T-cell (primary cell): Measurements from ENCODE around the gene IZUMO1. TPM values are rescaled to one million over a fixed set of nuclear protein-coding genes. Genes with fewer than 3 reads are reported as not detected.
"Not testable (repeated sequence)": the region's sequence is repeated elsewhere in the genome, so short reads cannot be mapped to it uniquely, and the experiment has no call there.

Experiments used
- ATAC-seq, 4 experiments: fragments of 200-7000 bp in 3 of 4; fragments of 150-1000 bp in 1 of 4; cut with Tn5 transposase; replicated peaks in 1 of 4; 1 replicate in 3 of 4; 2 replicates in 1 of 4; pipeline ENCODE4 v1.10.0; 2021; ENCODE audit warnings: moderate library complexity in 3 of 4, mild to moderate bottlenecking in 2 of 4, moderate number of reproducible peaks in 1 of 4
- CTCF ChIA-PET, 2 donors: fragments of 300-600 bp; sonication (Branson Sonifier 250); formaldehyde crosslinking; loops; one replicate each; lab custom pipeline; 2022; ENCODE audit warnings: antibody characterized with exemption in 2 of 2; lab: Charles Lee
- POLR2A ChIA-PET, 2 donors: fragments of 300-600 bp; sonication (Branson Sonifier 250); formaldehyde crosslinking; loops; one replicate each; lab custom pipeline; 2022; ENCODE audit warnings: antibody characterized with exemption in 2 of 2; lab: Charles Lee
- DNase-seq, 35 experiments: peaks; one replicate each; pipeline versions ENCODE4 v3.0.0 to v3.0.0-alpha.2; 2013 to 2023
- H3K27ac ChIP-seq: one replicate; pipeline ENCODE4 v1.5.1; 2013; ENCODE audit warnings: low read length
- H3K27me3 ChIP-seq, 2 experiments: replicated peaks in 1 of 2; 1 replicate in 1 of 2; 2 replicates in 1 of 2; pipeline versions ENCODE4 v1.6.1 to v1.7.0; 2013; ENCODE audit warnings: low read length in 1 of 2, mixed read lengths in 1 of 2; ENCODE audit not compliant: control insufficient read depth in 2 of 2, insufficient read depth in 2 of 2; ENCODE audit errors: extremely low read depth in 1 of 2
- H3K36me3 ChIP-seq, 2 donors: 1 replicate in 1 of 2; 2 replicates in 1 of 2; pipeline versions ENCODE4 v1.6.1 to v1.7.0; 2013; ENCODE audit warnings: low read length in 1 of 2; ENCODE audit not compliant: control insufficient read depth in 2 of 2, insufficient read depth in 1 of 2; ENCODE audit errors: extremely low read depth in 1 of 2
- H3K4me1 ChIP-seq, 2 experiments: 1 replicate in 1 of 2; 2 replicates in 1 of 2; pipeline versions ENCODE4 v1.6.1 to v1.7.0; 2013; ENCODE audit warnings: low read length in 2 of 2, mixed read lengths in 1 of 2; ENCODE audit not compliant: insufficient read depth in 2 of 2, control insufficient read depth in 1 of 2; ENCODE audit errors: extremely low read depth in 1 of 2
- H3K4me3 ChIP-seq, 2 donors: 1 replicate in 1 of 2; 2 replicates in 1 of 2; pipeline versions ENCODE4 v1.5.1 to v1.7.0; 2013; ENCODE audit warnings: mild to moderate bottlenecking in 2 of 2, low read length in 1 of 2, moderate library complexity in 1 of 2; ENCODE audit not compliant: control insufficient read depth in 1 of 2; ENCODE audit errors: extremely low read depth in 1 of 2
- H3K9me3 ChIP-seq: 2 replicates; pipeline ENCODE4 v1.7.0; 2013
- H3K27ac Mint-ChIP-seq, 2 donors: one replicate each; pipeline ENCODE4 v1.8.0; 2020 to 2021; ENCODE audit warnings: mild to moderate bottlenecking in 2 of 2, mixed read lengths in 2 of 2
- H3K27me3 Mint-ChIP-seq, 2 donors: one replicate each; pipeline ENCODE4 v1.8.0; 2021 to 2022; ENCODE audit warnings: mixed read lengths in 2 of 2
- H3K36me3 Mint-ChIP-seq: one replicate; pipeline ENCODE4 v1.8.0; 2021; ENCODE audit warnings: mixed read lengths
- H3K4me1 Mint-ChIP-seq, 3 donors: one replicate each; pipeline ENCODE4 v1.8.0; 2020 to 2022; ENCODE audit warnings: mixed read lengths in 3 of 3, mild to moderate bottlenecking in 1 of 3
- H3K4me3 Mint-ChIP-seq, 3 donors: one replicate each; pipeline ENCODE4 v1.8.0; 2020 to 2022; ENCODE audit warnings: mild to moderate bottlenecking in 3 of 3, mixed read lengths in 3 of 3, moderate library complexity in 3 of 3
- H3K9me3 Mint-ChIP-seq, 3 donors: one replicate each; pipeline ENCODE4 v1.8.0; 2020 to 2022; ENCODE audit warnings: mixed read lengths in 3 of 3
- WGBS: methylation state at CpG from one replicate; pipeline ENCODE4 v1.1.5; 2013; ENCODE audit warnings: missing lambda C conversion rate; ENCODE audit not compliant: insufficient coverage; 5-methylcytosine and 5-hydroxymethylcytosine counted together
- total RNA-seq, 35 experiments: library from RNA in 6 of 35; stranded (reverse) in 6 of 35; fragments of 120-200 nt in 1 of 35; gene quantifications; one replicate each; pipeline versions ENCODE4 v1.2.1 to v1.2.4 and lab custom pipeline; 2013 to 2026

IZUMO1 gene
- total RNA-seq, 5 donors from 2014 or later (not counting 1 experiment from before 2014, with no cell fraction given), result not detected

- WGBS, result no CpG with 5 or more reads among the region's 5 CpGs
- DNase-seq, H3K27ac ChIP-seq, H3K36me3 Mint-ChIP-seq, H3K4me1 ChIP-seq, CTCF ChIA-PET, H3K27ac Mint-ChIP-seq, H3K9me3 Mint-ChIP-seq, H3K9me3 ChIP-seq, H3K4me3 ChIP-seq, H3K4me3 Mint-ChIP-seq, H3K4me1 Mint-ChIP-seq, H3K36me3 ChIP-seq, ATAC-seq, POLR2A ChIA-PET: not testable (repeated sequence)
- H3K27me3 ChIP-seq, result peaks cover 2 to 40% of the 10 kb centered on the region in 2 experiments
- peaks cover 17 to 27% of the 10 kb centered on the region in 2 donors for H3K27me3 Mint-ChIP-seq
Measured at GRCh38 chr19:48765816-48766215, 19.1 kb upstream of the IZUMO1 start.

GRCh38 chr19:48760504-48761205, 13.9 kb upstream of the IZUMO1 start:
- no peak overlapping the region for H3K27ac ChIP-seq

DNA sequence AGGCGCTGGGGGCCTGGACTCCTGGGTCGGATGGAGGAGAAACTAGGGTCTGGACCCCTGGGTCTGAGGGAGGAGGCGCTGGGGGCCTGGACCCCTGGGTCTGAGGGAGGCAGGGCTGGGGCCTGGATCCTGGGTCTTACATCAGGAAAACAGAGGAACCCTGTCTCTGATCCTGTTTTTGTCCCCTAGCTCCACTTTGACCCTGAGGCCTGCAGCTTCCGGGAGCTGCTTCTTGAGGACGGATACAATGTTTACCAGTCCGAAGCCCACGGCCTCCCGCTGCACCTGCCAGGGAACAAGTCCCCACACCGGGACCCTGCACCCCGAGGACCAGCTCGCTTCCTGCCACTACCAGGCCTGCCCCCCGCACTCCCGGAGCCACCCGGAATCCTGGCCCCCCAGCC, 11.0 kb upstream of the IZUMO1 start:
- Mint-ChIP-seq H3K27me3 (peaks cover 14 to 30% of the 10 kb centered on the region in 2 donors), H3K36me3 (no peaks in the 10 kb centered on the region), H3K9me3 (no peaks in the 10 kb centered on the region), H3K4me3 (no peak overlapping the region), H3K4me1 (peaks cover 13 to 15% (median 14%) of the 10 kb centered on the region in 3 donors), H3K27ac (no peak overlapping the region)
- DNase-seq (no peak), ATAC-seq (no peak)
- peaks cover 0 to 14% of the 10 kb centered on the region in 2 experiments for H3K4me1 ChIP-seq
- H3K27ac ChIP-seq, result no peak overlapping the region
- no peaks in the 10 kb centered on the region for H3K36me3 ChIP-seq
- no peak overlapping the region for H3K4me3 ChIP-seq
- H3K27me3 ChIP-seq, result peaks cover 2 to 80% of the 10 kb centered on the region in 2 experiments
- ChIA-PET CTCF (interaction anchor here (0.5 to 0.9 kb wide), 2 partner anchors 234 to 1189 kb away, joined by 3 to 6 read pairs; no protein-coding TSS in a partner anchor), POLR2A (no interaction called here)
- H3K9me3 ChIP-seq, result no peaks in the 10 kb centered on the region
- 89% methylated on average over 8 of the region's 14 CpGs for WGBS

More at GRCh38 chr19:48760504-48761205, 13.9 kb upstream of the IZUMO1 start:
- Mint-ChIP-seq H3K9me3 (no peaks in the 10 kb centered on the region), H3K27me3 (peaks cover 7 to 15% of the 10 kb centered on the region in 2 donors), H3K4me3 (no peak overlapping the region), H3K36me3 (no peaks in the 10 kb centered on the region), H3K4me1 (peaks cover 4 to 6% (median 5%) of the 10 kb centered on the region in 3 donors), H3K27ac (no peak overlapping the region)
- Histone ChIP-seq H3K4me1 (peaks cover 0 to 4% of the 10 kb centered on the region in 2 experiments), H3K9me3 (no peaks in the 10 kb centered on the region), H3K27me3 (peaks cover 2 to 64% of the 10 kb centered on the region in 2 experiments), H3K36me3 (no peaks in the 10 kb centered on the region), H3K4me3 (no peak overlapping the region)
- DNase-seq (no peak), ATAC-seq (no peak)
- ChIA-PET POLR2A (no interaction called here), CTCF (interaction anchor here (0.6 to 0.7 kb wide), 3 partner anchors 48 to 682 kb away, joined by 3 to 8 read pairs (median 4); no protein-coding TSS in a partner anchor)
- 49% methylated on average over 13 of the region's 16 CpGs for WGBS

GRCh38 chr19:48757089-48757675, 10.5 kb upstream of the IZUMO1 start:
- DNase-seq, result no peak
- Mint-ChIP-seq H3K9me3 (no peaks in the 10 kb centered on the region), H3K27ac (no peak overlapping the region), H3K27me3 (peaks cover 15 to 31% of the 10 kb centered on the region in 2 donors), H3K4me3 (no peak overlapping the region), H3K36me3 (no peaks in the 10 kb centered on the region), H3K4me1 (peaks cover 14 to 16% (median 16%) of the 10 kb centered on the region in 3 donors)
- no peaks in the 10 kb centered on the region for H3K36me3 ChIP-seq
- H3K9me3 ChIP-seq, result no peaks in the 10 kb centered on the region
- H3K27ac ChIP-seq, result no peak overlapping the region
- POLR2A ChIA-PET, result no interaction called here
- WGBS, result 78% methylated on average over 11 of the region's 12 CpGs
- peaks cover 2 to 79% of the 10 kb centered on the region in 2 experiments for H3K27me3 ChIP-seq
- CTCF ChIA-PET, result interaction anchor here (0.5 to 0.9 kb wide), 2 partner anchors 234 to 1189 kb away, joined by 3 to 6 read pairs; no protein-coding TSS in a partner anchor
- ATAC-seq, result no peak
- no peak overlapping the region for H3K4me3 ChIP-seq
- peaks cover under 1 to 20% of the 10 kb centered on the region in 2 experiments for H3K4me1 ChIP-seq

DNA sequence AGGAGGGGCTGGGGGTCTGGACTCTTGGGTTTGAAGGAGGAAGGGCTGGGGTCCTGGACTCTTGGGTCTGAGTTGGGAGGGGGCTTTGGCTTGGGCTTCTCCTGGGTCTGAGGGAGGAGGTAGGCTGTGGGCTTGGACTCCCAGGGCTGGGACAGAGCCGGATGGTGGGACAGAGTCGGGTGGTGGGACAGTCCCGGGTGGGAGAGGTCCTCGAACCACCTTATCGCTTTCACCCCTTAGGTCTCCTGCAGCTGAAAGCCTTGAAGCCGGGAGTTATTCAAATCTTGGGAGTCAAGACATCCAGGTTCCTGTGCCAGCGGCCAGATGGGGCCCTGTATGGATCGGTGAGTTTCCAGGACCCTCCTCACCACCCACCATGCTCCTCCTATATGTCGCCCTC, 10.0 kb upstream of the IZUMO1 start:
- peaks cover 16 to 20% (median 18%) of the 10 kb centered on the region in 3 donors for H3K4me1 Mint-ChIP-seq
- no peaks in the 10 kb centered on the region for H3K36me3 Mint-ChIP-seq
- DNase-seq (no peak), ATAC-seq (no peak)
- WGBS, result 69% methylated on average over 4 of the region's 9 CpGs
- Histone ChIP-seq H3K27me3 (peaks cover 2 to 78% of the 10 kb centered on the region in 2 experiments), H3K4me1 (peaks cover 2 to 25% of the 10 kb centered on the region in 2 experiments), H3K27ac (no peak overlapping the region), H3K9me3 (no peaks in the 10 kb centered on the region), H3K36me3 (no peaks in the 10 kb centered on the region), H3K4me3 (no peak overlapping the region)
- H3K9me3 Mint-ChIP-seq, result no peaks in the 10 kb centered on the region
- CTCF ChIA-PET, result no interaction called here
- POLR2A ChIA-PET, result no interaction called here
- H3K27ac Mint-ChIP-seq, result no peak overlapping the region
- H3K27me3 Mint-ChIP-seq, result peaks cover 18 to 33% of the 10 kb centered on the region in 2 donors
- H3K4me3 Mint-ChIP-seq, result no peak overlapping the region

GRCh38 chr19:48756212-48756611, 9.5 kb upstream of the IZUMO1 start:
- CTCF ChIA-PET, result no interaction called here
- 92% methylated on average over 4 of the region's 11 CpGs for WGBS

More at GRCh38 chr19:48756212-48756611, 9.5 kb upstream of the IZUMO1 start:
- H3K36me3 ChIP-seq, result no peaks in the 10 kb centered on the region
- DNase-seq (no peak), ATAC-seq (no peak)
- Mint-ChIP-seq H3K27me3 (peaks cover 19 to 34% of the 10 kb centered on the region in 2 donors), H3K4me3 (no peak overlapping the region), H3K36me3 (no peaks in the 10 kb centered on the region), H3K27ac (no peak overlapping the region), H3K4me1 (peaks cover 16 to 22% (median 20%) of the 10 kb centered on the region in 3 donors), H3K9me3 (no peaks in the 10 kb centered on the region)
- no peak overlapping the region for H3K27ac ChIP-seq
- H3K4me3 ChIP-seq, result no peak overlapping the region
- no peaks in the 10 kb centered on the region for H3K9me3 ChIP-seq
- H3K27me3 ChIP-seq, result peaks cover 2 to 81% of the 10 kb centered on the region in 2 experiments
- POLR2A ChIA-PET, result interaction anchor here in 1 of 2 donors (0.5 kb wide), 1 partner anchor 58 kb away, joined by 6 read pairs; no protein-coding TSS in a partner anchor
- peaks cover 2 to 25% of the 10 kb centered on the region in 2 experiments for H3K4me1 ChIP-seq
